ENCODE data around the gene GPC3.

GRCh38 chrX:133812402-133812801 lies 173.0 kb downstream of the GPC3 start:
- no peak for TF ChIP-seq JUNB (IDR thresholded peaks at IDR 0.05)
- TF ChIP-seq CTCF (IDR thresholded peaks at IDR 0.05): no peak
- no peak for TF ChIP-seq RARB (CRISPR knock-in tag; IDR thresholded peaks at IDR 0.05)
- no peak for TF ChIP-seq ESRRA (IDR thresholded peaks at IDR 0.05; ENCODE audit: borderline replicate concordance, low read length)
- TF ChIP-seq KDM1A (IDR thresholded peaks at IDR 0.05; ENCODE audit: low read depth): no peak
- no peak for TF ChIP-seq USF2 (IDR thresholded peaks at IDR 0.05)
- no peak for TF ChIP-seq NFE2L2 (conservative IDR thresholded peaks at IDR 0.05; ENCODE audit: low read length)
- TF ChIP-seq POLR2A (IDR thresholded peaks at IDR 0.05; ENCODE audit: low read length): no peak
- TF ChIP-seq TP53 (CRISPR knock-in tag; IDR thresholded peaks at IDR 0.05): no peak
- no peak for TF ChIP-seq BHLHE40 (IDR thresholded peaks at IDR 0.05; ENCODE audit: low read depth, low read length)
- no peak for TF ChIP-seq SMC3 (IDR thresholded peaks at IDR 0.05)
- no peak for TF ChIP-seq FOSL2 (IDR thresholded peaks at IDR 0.05)
- no peak for TF ChIP-seq FOSL2 (CRISPR knock-in tag; IDR thresholded peaks at IDR 0.05)
- TF ChIP-seq EP300 (IDR thresholded peaks at IDR 0.05): no peak
- no peak for TF ChIP-seq MAFK (IDR thresholded peaks at IDR 0.05; ENCODE audit: partially characterized antibody)
